HG03565 (cell line): Measurements from ENCODE around the gene DLG1.
A peak's percentile ranks its signal among the peaks of the same experiment; 100 is the strongest.
"Not testable (repeated sequence)": the region's sequence is repeated elsewhere in the genome, so short reads cannot be mapped to it uniquely, and the experiment has no call there.

Source experiments
- ATAC-seq: cut with Tn5 transposase; IDR thresholded peaks from one replicate; pipeline ENCODE4 v1.9.1; 2021; ENCODE audit warnings: mild to moderate bottlenecking, moderate library complexity; ENCODE audit not compliant: unreplicated experiment

DLG1 gene

DNA sequence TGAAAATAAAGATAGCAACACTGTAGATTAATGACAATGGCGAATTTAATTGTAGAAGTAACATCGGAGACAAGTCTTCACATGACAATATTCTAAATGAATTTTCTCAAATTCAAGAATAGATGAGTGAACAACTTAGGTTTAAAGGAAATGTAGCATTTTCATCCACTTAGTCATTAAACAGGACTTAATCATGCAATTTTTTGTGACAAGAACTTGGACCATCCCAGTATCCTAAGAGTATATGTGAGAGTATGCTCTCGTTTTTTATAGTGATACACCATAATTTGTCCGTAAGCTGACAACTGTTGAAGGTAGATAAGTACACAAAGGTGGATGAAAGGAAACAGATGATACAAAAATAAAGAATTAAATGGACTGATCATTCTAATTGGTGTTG, 81.5 kb downstream of the DLG1 start:
- no peak for ATAC-seq

DNA sequence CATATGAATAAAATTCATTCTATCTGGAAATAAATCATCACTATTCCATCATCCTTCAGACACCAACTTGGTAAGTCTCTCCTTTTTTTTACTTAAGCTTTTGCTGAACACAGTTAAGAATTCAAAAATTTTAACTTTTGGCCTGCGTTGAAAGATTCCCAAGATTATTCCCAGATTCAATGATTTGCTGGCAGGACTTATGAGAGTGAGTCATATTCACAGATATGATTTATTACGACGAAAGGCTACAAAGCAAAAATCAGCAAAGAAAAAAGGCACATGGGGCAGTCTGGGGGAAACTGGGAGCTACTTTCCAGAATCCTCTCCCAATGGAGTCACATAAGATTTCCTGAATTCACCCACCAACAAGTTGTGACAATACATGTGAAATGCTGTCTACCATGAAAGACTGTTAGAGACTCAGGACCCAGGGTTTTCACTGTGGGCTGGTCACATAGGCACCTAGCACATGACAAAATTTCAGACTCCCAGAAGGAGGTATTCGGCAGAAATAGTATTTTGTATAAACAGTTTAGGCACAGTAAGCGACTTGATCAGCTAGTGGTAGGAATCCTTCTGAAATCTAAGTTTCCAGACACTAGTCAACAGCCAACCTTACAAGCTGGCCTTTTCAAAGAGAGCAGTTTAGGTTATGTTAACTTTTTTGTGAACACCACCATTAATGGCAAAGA, 82.1 kb downstream of the DLG1 start:
- ATAC-seq: no peak

DNA sequence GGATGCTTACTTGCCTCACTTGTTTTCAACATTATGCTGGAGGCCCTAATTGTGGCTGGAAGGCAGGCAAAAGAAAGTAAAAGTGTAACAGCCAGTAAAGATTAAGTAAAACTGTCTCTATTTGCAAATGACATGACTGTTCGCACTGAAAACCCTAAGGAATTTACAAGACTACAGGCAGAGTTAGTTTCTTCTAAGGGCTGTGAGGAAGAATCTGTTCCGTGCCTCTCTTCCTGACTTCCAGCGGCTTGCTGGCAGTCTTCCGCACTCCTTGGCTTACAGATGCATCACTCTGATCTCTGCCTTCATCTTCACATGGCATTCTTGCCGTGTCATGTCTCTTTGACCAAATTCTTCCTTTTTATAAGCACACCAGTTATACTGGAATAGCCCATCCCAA, 86.1 kb downstream of the DLG1 start:
- no peak for ATAC-seq

DNA sequence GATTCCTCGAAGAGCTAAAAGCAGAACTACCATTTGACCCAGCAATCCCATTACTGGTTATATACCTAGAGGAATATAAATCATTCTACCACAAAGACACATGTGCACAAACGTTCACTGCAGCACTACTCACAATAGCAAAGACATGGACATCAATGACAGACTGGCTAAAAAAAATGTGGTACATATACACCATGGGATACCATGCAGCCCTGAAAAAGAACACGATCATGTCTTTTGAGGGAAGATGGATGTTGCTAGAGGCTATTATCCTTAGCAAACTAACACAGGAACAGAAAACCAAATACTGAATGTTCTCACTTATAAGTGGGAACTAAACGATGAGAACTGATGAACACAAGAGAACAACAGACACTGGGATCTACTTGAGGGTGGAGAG, 86.7 kb downstream of the DLG1 start:
- not testable (repeated sequence) for ATAC-seq

DNA sequence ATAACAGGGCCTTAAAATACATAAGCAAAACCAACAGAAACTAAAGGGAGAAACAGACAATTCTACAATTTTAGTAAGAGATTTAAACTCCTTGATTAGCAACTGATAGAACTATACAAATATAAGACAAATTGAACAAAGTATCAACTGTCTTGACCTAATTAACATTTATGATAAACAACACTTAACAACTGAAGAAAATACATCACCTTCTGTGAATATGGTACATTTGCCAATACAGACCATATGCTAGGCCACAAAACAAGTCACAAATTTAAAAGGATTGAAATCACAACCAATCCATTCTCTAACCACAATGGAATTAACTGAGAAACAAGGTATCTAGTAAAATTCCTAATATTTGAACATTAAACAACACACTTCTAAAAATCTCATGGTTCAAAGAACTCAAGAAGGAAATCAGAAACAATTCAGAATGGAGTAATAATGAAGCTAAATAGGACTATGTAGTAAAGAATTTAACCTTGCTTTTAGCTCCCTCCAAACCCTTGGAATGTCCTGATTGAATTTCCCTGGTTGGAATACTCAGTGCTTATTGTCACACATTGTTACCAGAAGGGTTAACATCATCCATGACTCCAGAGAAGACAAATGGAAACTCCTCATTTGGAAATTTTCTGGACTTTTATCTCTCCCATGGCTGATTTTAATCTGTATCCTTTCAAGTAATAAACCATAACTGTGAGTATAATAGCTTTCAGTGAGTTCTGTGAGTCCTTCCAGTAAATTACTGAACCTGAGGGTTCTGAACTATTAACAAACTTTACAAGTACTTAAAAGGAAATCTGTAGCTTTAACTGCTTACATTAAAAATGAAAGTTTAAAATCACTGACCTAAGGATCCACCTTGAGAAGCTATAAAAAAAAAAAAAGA, 88.8 kb downstream of the DLG1 start:
- ATAC-seq: no peak

DNA sequence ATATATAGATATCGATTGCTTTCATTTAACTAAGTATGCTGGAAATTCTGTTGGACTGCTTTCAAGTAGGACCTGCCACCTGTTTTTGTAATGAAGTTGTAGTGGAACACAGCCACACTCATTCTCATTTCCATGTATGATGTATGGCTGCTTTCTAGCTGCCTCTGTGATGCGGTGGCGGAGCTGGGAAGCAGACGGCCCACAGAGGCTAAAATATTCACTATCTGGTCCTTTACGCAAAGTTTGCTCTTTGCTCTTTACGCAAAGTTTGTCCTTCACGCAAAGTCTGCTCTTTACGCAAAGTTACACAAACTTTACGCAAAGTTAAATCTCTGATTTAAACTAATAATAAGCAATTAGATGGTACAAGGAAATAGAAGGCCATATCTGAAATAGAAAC, 91.5 kb downstream of the DLG1 start:
- ATAC-seq: no peak

DNA sequence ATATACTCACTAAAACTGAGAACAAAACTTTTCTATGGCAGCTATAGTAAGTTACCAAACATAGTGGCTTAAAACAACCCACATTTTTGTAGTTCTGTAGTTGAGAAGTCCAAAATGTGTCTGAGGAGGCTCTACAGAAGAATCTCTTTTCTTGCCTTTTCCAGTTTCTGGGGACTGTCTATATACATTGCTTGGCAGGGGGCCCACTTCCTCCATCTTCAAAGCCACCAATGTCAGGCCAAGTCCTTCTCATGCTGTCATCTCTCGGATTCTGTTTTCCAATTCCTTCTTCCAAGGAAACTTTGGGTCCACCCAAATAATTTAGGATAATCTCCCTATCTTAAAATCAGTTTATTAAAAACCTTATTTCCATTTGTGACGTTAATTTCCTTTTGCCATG, 92.7 kb downstream of the DLG1 start:
- ATAC-seq: no peak

DNA sequence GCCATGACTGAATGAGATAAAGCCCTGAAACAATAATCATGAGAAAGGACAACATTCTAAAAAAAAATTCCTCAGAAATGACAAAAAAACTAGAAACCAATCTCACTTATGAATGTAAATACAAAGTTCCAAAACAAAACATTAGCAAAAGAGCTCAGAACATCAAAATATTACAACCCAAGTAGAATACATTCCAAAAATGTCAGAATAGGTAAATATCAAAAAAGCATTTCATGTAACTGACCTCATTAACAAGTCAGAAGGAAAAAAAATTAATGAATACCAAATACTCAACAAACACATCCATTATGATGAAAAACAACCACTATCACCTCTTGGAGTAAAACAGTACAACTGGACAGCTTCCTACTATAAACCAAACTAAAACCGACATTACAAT, 93.1 kb downstream of the DLG1 start:
- ATAC-seq: no peak

DNA sequence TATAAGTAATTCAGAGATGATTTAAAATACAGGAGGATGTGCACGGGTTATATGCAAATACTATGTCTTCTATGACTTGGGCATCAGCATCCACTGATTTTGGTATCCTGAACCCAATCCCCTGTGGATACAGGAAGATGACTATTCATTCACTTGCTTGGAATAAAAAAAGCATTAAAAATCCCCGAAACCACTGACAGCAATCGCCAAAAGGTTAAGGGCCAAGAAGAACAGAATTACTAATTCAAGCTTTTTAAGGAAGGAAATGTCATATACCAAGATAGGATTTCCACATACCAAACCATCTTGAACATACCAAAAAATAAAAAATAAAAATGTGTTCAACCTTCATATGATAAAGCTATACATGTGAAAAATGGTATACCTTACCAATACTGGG, 93.7 kb downstream of the DLG1 start:
- ATAC-seq: no peak

DNA sequence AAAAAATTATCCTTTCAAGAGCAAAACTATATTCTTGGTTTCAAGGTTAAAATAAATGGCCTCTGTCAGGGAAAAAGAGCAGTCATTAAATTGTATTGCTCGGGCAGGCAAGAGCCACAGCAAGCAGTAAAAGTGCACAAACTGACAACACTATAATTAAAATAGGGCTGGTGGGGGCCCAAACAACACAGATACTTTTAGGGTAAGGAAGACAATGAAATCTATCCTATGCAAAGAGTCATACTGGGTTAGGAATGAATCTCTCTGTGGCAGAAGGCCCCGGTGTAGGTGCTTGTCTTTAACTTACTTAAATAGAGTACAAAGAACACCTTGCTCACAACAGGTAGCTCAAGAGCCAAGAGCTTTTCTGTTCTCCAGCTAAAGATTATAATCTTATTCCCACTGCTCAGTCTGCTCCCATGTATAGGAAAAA, 94.7 kb downstream of the DLG1 start:
- ATAC-seq: no peak

DNA sequence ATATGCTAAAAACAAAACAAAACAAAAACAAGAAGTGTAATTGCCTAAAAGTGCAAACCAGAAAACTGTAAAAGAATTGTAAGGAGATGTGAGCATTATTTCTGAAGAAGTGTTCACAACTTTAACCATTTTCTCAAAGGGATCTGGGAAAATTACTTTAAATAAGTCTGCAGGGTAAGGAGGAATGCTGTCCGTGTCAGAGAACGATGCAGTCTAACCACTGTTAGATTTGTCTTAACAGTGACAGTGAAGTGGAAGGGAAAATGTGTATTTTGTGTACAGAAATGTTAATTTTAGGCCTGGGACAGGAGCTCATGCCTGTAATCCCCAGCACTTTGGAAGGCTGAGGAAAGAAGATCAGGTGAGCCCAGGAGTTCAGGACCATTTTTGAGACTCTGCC, 95.7 kb downstream of the DLG1 start:
- no peak for ATAC-seq

DNA sequence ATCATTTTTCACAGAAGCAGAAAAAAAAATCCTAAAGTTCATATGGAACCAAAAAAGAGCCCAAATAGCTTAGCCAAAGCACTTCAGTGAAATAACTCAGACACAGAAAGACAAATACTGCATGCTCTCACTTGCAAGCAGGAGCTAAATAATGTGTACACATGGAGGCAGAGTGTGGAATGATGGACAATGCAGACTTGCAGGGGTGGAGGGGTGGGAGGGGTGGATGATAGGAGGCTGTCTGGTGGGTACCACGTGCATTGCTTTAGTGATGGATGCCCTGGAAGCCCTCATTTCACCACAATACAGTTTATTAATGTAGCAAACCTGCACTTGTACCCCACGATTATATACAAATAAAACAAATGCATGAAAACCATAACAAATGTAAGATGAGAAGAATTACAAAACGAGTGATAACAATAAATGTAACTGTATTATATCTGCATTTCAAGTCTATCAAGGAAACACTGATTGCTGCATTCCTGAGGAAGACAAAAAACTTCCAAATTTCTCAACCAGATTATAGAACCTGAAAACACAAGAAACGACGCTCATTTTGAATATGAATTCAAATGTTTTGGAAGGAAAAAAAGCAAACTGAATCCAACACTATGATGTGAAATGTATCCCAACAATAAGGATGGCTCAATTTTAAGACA, 96.5 kb downstream of the DLG1 start:
- no peak for ATAC-seq

DNA sequence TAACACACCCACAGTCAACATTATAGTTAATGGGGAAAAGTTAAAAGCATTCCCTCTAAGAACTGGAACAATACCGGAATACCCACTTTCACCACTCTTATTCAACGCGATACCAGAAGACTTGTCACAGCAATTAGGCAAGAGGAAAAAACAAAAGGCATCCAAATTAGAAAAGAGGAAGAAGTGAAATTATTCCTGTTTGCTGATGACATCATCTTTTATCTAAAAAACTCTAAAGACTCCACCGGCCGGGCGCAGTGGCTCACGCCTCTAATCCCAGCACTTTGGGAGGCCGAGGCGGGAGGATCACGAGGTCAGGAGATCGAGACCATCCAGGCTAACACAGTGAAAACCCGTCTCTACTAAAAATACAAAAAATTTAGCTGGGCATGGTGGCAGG, 97.6 kb downstream of the DLG1 start:
- ATAC-seq: not testable (repeated sequence)

DNA sequence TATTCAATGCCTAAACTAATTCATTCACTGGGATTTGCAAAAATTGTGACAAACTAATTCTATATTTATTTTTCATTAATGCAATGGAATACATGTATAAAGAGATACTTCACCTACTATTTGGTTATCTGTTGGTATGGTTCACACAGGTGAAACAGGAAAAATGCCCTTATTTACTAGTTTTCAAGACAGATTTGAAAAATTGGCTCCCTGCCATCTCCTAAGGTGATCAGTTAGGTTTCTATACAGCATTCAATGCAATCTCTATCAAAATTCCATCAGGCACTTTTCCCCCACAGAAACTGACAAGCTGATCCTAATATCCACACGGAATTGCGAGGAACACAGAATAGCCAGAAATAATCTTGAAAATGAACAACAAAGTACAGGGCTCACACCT, 101.1 kb downstream of the DLG1 start:
- ATAC-seq: no peak

DNA sequence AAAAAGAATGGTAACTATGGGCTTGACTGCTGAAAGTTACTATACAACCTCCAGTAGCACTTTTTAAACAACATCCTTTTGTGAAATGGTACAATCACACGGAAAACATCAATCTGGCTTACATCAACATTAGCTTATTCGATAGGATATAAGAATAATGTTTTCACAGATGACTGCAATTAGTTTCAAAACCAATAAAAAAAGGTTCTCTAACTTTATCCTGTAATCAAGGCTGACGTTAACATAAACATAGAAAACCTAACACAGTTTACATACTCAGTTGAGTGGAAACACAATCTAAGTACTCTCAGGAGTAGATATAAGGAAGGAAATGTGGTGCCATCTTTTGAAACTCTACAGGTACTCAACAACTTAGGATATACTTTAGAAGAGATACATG, 102.2 kb downstream of the DLG1 start:
- ATAC-seq: no peak

DNA sequence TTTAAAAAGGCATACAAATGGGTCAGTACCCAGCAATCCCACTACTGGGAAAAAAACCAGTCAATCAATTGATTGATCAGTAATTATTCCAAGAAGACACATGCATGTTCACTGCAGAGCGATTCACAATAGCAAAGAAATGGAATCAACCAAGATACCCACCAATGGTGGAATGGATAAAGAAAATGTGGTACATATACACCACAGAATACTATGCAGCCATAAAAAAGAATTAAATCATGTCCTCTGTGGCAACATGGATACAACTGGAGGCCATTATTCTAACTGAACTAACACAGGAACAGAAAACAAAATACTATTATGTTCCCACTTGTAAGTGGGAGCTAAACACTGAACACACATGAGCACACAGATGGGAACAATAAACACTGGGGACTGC, 103.1 kb downstream of the DLG1 start:
- no peak for ATAC-seq

DNA sequence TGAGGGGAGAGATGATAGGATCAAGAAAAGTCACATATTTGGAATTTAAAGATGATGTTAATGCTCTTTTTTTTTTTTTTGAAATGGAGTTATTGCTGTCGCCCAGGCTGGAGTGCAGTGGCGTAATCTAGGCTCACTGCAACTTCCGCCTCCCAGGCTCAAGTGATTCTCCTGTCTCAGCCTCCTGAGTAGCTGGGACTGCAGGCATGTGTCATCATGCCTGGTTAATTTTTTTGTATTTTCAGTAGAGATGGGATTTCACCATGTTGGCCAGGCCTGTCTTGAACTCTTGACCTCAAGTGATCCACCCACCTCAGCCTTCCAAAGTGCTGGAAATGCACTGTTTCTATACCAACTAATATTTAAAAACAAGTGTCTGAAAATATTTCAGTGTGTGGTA, 104.7 kb downstream of the DLG1 start:
- not testable (repeated sequence) for ATAC-seq

DNA sequence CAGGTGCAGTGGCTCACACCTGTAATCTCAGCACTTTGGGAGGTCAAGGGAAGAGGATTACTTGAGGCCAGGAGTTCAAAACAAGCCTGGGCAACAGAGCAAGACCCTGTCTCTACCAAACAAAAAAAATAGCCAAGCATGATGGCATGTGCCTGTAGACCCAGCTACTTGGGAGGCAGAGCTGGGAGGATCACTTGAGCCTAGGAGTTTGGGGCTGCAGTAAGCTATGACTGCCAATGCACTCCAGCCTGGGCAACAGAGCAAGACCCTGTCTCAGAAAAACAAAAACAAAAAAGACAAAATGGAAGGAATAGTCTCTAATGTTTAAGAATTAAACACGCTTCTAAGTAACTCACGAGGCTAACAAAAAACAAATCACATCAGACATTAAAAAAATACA, 106.5 kb downstream of the DLG1 start:
- ATAC-seq: no peak

DNA sequence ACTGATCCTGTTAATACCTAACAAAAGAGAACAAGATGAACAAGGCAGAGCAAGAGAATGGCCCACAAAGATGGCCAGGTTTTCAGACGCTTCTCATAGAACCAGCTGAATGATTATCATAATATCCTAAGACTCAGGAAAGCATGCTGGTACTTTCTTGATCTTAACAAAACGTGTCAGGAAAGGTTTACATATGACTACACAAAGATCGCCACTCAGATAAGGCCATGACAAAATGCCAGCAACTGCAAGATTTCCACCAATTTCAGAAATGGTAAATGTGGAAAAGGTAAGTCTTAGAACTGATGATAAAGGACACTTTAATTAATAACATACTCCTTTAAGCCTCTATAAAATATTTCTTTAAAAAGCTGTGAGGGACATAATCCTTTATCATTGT, 108.8 kb downstream of the DLG1 start:
- no peak for ATAC-seq

DNA sequence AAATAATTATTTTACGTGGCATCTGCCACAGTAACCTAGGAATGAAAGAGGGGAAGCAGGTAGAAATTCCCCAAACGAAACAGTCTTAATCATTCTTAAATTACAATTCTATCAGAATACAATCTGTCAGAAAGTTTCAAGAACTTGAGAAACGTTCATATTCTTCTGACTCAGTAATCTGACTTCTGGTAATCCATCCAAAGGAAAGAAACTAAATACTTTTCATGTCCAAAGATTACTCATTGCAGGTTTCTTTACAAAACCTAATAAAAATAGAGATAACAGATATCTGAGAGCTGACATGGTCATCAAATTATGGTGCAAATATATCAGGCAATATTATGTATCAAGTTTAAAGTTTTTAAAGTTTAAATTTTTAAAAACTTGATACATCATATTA, 109.4 kb downstream of the DLG1 start:
- no peak for ATAC-seq

DNA sequence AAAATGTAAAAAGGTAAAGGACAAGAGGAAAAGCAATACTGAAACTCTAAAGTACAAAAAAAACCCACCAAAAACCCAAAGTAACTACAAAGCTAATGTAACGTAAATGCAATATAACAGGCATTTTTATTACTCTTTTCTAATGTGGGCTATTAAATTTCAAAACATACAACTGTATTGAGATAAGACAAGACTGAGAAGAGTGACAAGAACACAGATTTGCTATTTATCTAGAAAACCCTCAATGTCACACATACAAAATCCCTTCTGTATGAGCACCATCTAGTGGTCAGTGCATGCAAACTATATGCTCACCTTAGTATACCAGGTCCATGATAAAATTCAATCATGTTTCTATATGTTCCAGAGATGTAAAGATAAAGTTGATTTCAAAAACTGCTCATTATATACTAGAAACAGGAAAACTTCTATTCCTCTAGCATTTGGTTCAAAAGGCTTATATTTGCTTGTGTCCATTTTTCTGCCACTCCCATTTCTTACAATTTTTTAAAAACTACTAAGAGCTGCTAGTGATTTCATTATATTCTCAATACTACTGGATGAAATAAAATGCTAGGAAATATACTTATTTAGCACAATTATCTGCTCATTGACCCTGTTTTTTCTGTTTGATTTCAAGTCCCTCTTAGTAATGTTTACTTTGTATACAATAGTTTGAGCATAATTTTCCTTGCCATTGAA, 111.4 kb downstream of the DLG1 start:
- peak; percentile 69 for ATAC-seq
